Measurements from ENCODE around the gene PTTG2. TPM values are rescaled to one million over a fixed set of nuclear protein-coding genes. Genes with fewer than 3 reads are reported as not detected.

The PTTG2 gene
- total RNA-seq, 4 donors from 2014 or later, result 2.0 TPM; not detected in 3

GRCh38 chr4:37978248-37978924 is 18.2 kb downstream of the PTTG2 start:
- 22 to 36% methylated on average over 11 of the region's 11 CpGs for WGBS, 2 donors
- peaks cover 35 to 46% of the 10 kb centered on the region in 2 donors for H3K4me1 ChIP-seq
- intact Hi-C loops (cut with DNase I), result loop anchor here (5.0 kb wide), 1 partner anchor 39 kb away; no protein-coding TSS in a partner anchor
- TF ChIP-seq, protein P1, sequence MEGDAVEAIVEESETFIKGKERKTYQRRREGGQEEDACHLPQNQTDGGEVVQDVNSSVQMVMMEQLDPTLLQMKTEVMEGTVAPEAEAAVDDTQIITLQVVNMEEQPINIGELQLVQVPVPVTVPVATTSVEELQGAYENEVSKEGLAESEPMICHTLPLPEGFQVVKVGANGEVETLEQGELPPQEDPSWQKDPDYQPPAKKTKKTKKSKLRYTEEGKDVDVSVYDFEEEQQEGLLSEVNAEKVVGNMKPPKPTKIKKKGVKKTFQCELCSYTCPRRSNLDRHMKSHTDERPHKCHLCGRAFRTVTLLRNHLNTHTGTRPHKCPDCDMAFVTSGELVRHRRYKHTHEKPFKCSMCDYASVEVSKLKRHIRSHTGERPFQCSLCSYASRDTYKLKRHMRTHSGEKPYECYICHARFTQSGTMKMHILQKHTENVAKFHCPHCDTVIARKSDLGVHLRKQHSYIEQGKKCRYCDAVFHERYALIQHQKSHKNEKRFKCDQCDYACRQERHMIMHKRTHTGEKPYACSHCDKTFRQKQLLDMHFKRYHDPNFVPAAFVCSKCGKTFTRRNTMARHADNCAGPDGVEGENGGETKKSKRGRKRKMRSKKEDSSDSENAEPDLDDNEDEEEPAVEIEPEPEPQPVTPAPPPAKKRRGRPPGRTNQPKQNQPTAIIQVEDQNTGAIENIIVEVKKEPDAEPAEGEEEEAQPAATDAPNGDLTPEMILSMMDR (IDR thresholded peaks at IDR 0.05), result no peak
- no peak for TF ChIP-seq POLR2A (IDR thresholded peaks at IDR 0.05)
- peak overlapping the region; percentile 91 to 97 (median 94) for H3K27ac ChIP-seq
- no peaks in the 10 kb centered on the region for H3K27me3 ChIP-seq
- H3K4me3 ChIP-seq (replicated peaks in 1 of 3), result peak overlapping the region; percentile 81 to 91 (median 83)
- DNase-seq, result peak; percentile 30 to 36
- H3K36me3 ChIP-seq, result no peaks in the 10 kb centered on the region
- H3K9me3 ChIP-seq, result no peaks in the 10 kb centered on the region

GRCh38 chr4:37980246-37980645 is 20.0 kb downstream of the PTTG2 start:
- Histone ChIP-seq H3K4me3 (replicated peaks in 1 of 3) (no peak overlapping the region), H3K36me3 (no peaks in the 10 kb centered on the region), H3K27ac (peak overlapping the region; percentile 59 to 76 (median 68)), H3K9me3 (no peaks in the 10 kb centered on the region), H3K27me3 (no peaks in the 10 kb centered on the region), H3K4me1 (peaks cover 35 to 51% of the 10 kb centered on the region in 2 donors)
- no peak for TF ChIP-seq POLR2A (IDR thresholded peaks at IDR 0.05)
- TF ChIP-seq, protein P1 (IDR thresholded peaks at IDR 0.05), result no peak
- DNase-seq, result no peak
- intact Hi-C loops (cut with DNase I), result no loop called here
- WGBS, 2 donors, result 48 to 66% methylated on average over 1 of the region's 1 CpG

GRCh38 chr4:37981425-37981824 is 21.2 kb downstream of the PTTG2 start:
- TF ChIP-seq, protein P1 (IDR thresholded peaks at IDR 0.05), result no peak
- TF ChIP-seq POLR2A (IDR thresholded peaks at IDR 0.05), result peak in 1 of 2 donors; percentile 8
- H3K36me3 ChIP-seq, result no peaks in the 10 kb centered on the region
- peak overlapping the region; percentile 68 to 81 (median 76) for H3K27ac ChIP-seq
- peak; percentile 53 to 65 for DNase-seq
- 25 to 36% methylated on average over 4 of the region's 4 CpGs for WGBS, 2 donors
- intact Hi-C loops (cut with DNase I), result no loop called here
- no peak overlapping the region for H3K4me3 ChIP-seq (replicated peaks in 1 of 3)
- no peaks in the 10 kb centered on the region for H3K27me3 ChIP-seq
- no peaks in the 10 kb centered on the region for H3K9me3 ChIP-seq
- peaks cover 39 to 61% of the 10 kb centered on the region in 2 donors for H3K4me1 ChIP-seq

GRCh38 chr4:37981844-37982720 is 21.9 kb downstream of the PTTG2 start:
- Histone ChIP-seq H3K27ac (peak overlapping the region; percentile 68 to 81 (median 76)), H3K36me3 (no peaks in the 10 kb centered on the region), H3K9me3 (no peaks in the 10 kb centered on the region), H3K27me3 (no peaks in the 10 kb centered on the region), H3K4me3 (replicated peaks in 1 of 3) (no peak overlapping the region), H3K4me1 (peaks cover 45 to 67% of the 10 kb centered on the region in 2 donors)
- TF ChIP-seq, protein P1 (IDR thresholded peaks at IDR 0.05), result no peak
- no peak for TF ChIP-seq POLR2A (IDR thresholded peaks at IDR 0.05)
- intact Hi-C loops (cut with DNase I), result no loop called here
- no peak for DNase-seq
- WGBS, 2 donors, result 66% methylated on average over 7 of the region's 7 CpGs

All from thyroid gland (tissue), 4 donors.